HL-60 (cell line): ENCODE measurements around the gene SLX1A.
"Not testable (repeated sequence)": the region's sequence is repeated elsewhere in the genome, so short reads cannot be mapped to it uniquely, and the experiment has no call there.

Source experiments
- POLR2AphosphoS5 ChIP-seq: IDR thresholded peaks from 2 replicates; pipeline ENCODE4 v1.6.1; 2012; ENCODE audit warnings: low read depth
- SPI1 ChIP-seq: IDR thresholded peaks from 2 replicates; pipeline ENCODE4 v1.6.1; 2012; ENCODE audit warnings: low read depth, mild to moderate bottlenecking, borderline replicate concordance
- TF ChIP-seq, protein P1 (sequence below): IDR thresholded peaks from 2 replicates; pipeline ENCODE4 v1.6.1; 2012; ENCODE audit warnings: low read depth; ENCODE audit not compliant: insufficient replicate concordance
- TF ChIP-seq, protein P2 (sequence below): IDR thresholded peaks from one replicate; pipeline ENCODE4 v1.5.1; 2011; ENCODE audit warnings: low read length, control low read depth, inconsistent platforms; ENCODE audit not compliant: insufficient read depth

DNA sequence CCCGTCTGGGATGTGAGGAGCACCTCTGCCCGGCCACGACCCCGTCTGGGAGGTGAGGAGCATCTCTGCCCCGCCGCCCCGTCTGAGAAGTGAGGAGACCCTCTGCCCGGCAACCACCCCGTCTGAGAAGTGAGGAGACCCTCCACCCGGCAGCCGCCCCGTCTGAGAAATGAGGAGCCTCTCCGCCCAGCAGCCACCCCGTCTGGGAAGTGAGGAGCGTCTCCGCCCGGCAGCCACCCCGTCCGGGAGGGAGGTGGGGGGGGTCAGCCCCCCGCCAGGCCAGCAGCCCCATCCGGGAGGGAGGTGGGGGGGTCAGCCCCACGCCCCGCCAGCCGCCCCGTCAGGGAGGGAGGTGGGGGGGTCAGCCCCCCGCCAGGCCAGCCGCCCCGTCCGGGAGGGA, 24.9 kb upstream of the SLX1A start:
- TF ChIP-seq, protein P1, sequence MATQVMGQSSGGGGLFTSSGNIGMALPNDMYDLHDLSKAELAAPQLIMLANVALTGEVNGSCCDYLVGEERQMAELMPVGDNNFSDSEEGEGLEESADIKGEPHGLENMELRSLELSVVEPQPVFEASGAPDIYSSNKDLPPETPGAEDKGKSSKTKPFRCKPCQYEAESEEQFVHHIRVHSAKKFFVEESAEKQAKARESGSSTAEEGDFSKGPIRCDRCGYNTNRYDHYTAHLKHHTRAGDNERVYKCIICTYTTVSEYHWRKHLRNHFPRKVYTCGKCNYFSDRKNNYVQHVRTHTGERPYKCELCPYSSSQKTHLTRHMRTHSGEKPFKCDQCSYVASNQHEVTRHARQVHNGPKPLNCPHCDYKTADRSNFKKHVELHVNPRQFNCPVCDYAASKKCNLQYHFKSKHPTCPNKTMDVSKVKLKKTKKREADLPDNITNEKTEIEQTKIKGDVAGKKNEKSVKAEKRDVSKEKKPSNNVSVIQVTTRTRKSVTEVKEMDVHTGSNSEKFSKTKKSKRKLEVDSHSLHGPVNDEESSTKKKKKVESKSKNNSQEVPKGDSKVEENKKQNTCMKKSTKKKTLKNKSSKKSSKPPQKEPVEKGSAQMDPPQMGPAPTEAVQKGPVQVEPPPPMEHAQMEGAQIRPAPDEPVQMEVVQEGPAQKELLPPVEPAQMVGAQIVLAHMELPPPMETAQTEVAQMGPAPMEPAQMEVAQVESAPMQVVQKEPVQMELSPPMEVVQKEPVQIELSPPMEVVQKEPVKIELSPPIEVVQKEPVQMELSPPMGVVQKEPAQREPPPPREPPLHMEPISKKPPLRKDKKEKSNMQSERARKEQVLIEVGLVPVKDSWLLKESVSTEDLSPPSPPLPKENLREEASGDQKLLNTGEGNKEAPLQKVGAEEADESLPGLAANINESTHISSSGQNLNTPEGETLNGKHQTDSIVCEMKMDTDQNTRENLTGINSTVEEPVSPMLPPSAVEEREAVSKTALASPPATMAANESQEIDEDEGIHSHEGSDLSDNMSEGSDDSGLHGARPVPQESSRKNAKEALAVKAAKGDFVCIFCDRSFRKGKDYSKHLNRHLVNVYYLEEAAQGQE: not testable (repeated sequence)
- TF ChIP-seq, protein P2, sequence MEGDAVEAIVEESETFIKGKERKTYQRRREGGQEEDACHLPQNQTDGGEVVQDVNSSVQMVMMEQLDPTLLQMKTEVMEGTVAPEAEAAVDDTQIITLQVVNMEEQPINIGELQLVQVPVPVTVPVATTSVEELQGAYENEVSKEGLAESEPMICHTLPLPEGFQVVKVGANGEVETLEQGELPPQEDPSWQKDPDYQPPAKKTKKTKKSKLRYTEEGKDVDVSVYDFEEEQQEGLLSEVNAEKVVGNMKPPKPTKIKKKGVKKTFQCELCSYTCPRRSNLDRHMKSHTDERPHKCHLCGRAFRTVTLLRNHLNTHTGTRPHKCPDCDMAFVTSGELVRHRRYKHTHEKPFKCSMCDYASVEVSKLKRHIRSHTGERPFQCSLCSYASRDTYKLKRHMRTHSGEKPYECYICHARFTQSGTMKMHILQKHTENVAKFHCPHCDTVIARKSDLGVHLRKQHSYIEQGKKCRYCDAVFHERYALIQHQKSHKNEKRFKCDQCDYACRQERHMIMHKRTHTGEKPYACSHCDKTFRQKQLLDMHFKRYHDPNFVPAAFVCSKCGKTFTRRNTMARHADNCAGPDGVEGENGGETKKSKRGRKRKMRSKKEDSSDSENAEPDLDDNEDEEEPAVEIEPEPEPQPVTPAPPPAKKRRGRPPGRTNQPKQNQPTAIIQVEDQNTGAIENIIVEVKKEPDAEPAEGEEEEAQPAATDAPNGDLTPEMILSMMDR: not testable (repeated sequence)
- not testable (repeated sequence) for TF ChIP-seq POLR2AphosphoS5, SPI1
